K562 (cell line): ENCODE results near the gene CYB5R2.

ENCODE experiments used
- CTCF ChIP-seq, 3 experiments: IDR thresholded peaks in 2 of 3; conservative IDR thresholded peaks in 1 of 3; 2 replicates each; pipeline ENCODE4 v1.5.1; 2011 to 2012; ENCODE audit warnings: low read length in 3 of 3, mild to moderate bottlenecking in 3 of 3, control low read depth in 2 of 3, improper control_type of control experiment in 1 of 3, inconsistent platforms in 1 of 3, low read depth in 1 of 3, mixed read lengths in 1 of 3, moderate library complexity in 1 of 3; ENCODE audit not compliant: insufficient read depth in 2 of 3
- FOXJ3 ChIP-seq: sonication (generic); formaldehyde crosslinking; IDR thresholded peaks from 2 replicates; pipeline ENCODE4 v1.4.0; 2020; ENCODE audit warnings: mild to moderate bottlenecking, missing genetic modification reagents
- FOXO4 ChIP-seq: fragments of 450-650 bp; formaldehyde crosslinking; IDR thresholded peaks from 2 replicates; pipeline ENCODE4 v1.4.0; 2020; ENCODE audit warnings: mild to moderate bottlenecking, moderate library complexity
- FOXP1 ChIP-seq: sonication (generic); formaldehyde crosslinking; IDR thresholded peaks from 2 replicates; pipeline ENCODE4 v1.8.0; 2022; ENCODE audit warnings: mild to moderate bottlenecking, missing genetic modification reagents
- HNRNPUL1 ChIP-seq: fragments of 200-400 bp; formaldehyde crosslinking; IDR thresholded peaks from 2 replicates; pipeline ENCODE4 v1.6.1; 2017; ENCODE audit warnings: low read length
- JUNB ChIP-seq: fragments of 450-650 bp; formaldehyde crosslinking; conservative IDR thresholded peaks from 2 replicates; pipeline ENCODE4 v1.4.0; 2020; ENCODE audit warnings: mild to moderate bottlenecking
- NFRKB ChIP-seq: fragments of 450-650 bp; IDR thresholded peaks from 2 replicates; pipeline ENCODE4 v1.6.1; 2016; ENCODE audit warnings: low read depth
- POLR2AphosphoS5 ChIP-seq: IDR thresholded peaks from 2 replicates; pipeline ENCODE4 v1.6.1; 2011; ENCODE audit warnings: mild to moderate bottlenecking, low read depth, low read length, moderate library complexity; ENCODE audit not compliant: control insufficient read depth, insufficient read depth
- SAFB2 ChIP-seq: fragments of 200-400 bp; formaldehyde crosslinking; IDR thresholded peaks from 2 replicates; pipeline ENCODE4 v1.6.1; 2018; ENCODE audit warnings: borderline replicate concordance, low read length, low read depth, moderate library complexity; ENCODE audit not compliant: severe bottlenecking
- SETDB1 ChIP-seq: IDR thresholded peaks from one replicate; pipeline ENCODE4 v1.6.1; 2012; ENCODE audit warnings: low read length, control low read depth, inconsistent platforms
- ZHX1 ChIP-seq: fragments of 150-350 bp; conservative IDR thresholded peaks from 2 replicates; pipeline ENCODE4 v1.6.1; 2014; ENCODE audit warnings: low read length
- ZZZ3 ChIP-seq: fragments of 450-650 bp; IDR thresholded peaks from 2 replicates; pipeline ENCODE4 v1.6.1; 2016; ENCODE audit warnings: antibody characterized with exemption, mild to moderate bottlenecking, moderate library complexity

GRCh38 chr11:7630002-7630401 lies 43.3 kb downstream of the CYB5R2 start:
- no peak for TF ChIP-seq SETDB1
- TF ChIP-seq NFRKB = no peak
- TF ChIP-seq CTCF (IDR thresholded peaks at IDR 0.05 in 2 of 3, conservative IDR thresholded peaks at IDR 0.05 in 1 of 3; ENCODE audit: insufficient read depth in 2 of 3, low read depth in 1 of 3, low read length in 3 of 3) = no peak
- TF ChIP-seq ZZZ3 = no peak
- no peak for TF ChIP-seq JUNB
- TF ChIP-seq ZHX1 = no peak
- no peak for TF ChIP-seq FOXO4 (CRISPR knock-in tag)
- TF ChIP-seq SAFB2 = no peak
- TF ChIP-seq POLR2AphosphoS5 = no peak
- TF ChIP-seq FOXJ3 (CRISPR knock-in tag) = no peak
- no peak for TF ChIP-seq FOXP1 (CRISPR knock-in tag)
- TF ChIP-seq HNRNPUL1 = no peak
